Stimulated activated naive CD8-positive, alpha-beta T cell treated with anti-CD3 and anti-CD28 coated beads, Interleukin-15, Interleukin-2, amounts not matched to agents 100 ng/mL and 50 ng/mL, for 24 hours (primary cell): ENCODE data around the gene KIAA1671.

Experiments
- H3K27ac Mint-ChIP-seq: one replicate; pipeline ENCODE4 v1.8.0; 2021; ENCODE audit warnings: mild to moderate bottlenecking, mixed read lengths
- H3K27me3 Mint-ChIP-seq: one replicate; pipeline ENCODE4 v1.8.0; 2021; ENCODE audit warnings: mixed read lengths
- H3K36me3 Mint-ChIP-seq: one replicate; pipeline ENCODE4 v1.8.0; 2021; ENCODE audit warnings: low read depth, mixed read lengths
- H3K4me1 Mint-ChIP-seq: one replicate; pipeline ENCODE4 v1.8.0; 2021; ENCODE audit warnings: low read depth, mixed read lengths
- H3K4me3 Mint-ChIP-seq: one replicate; pipeline ENCODE4 v1.8.0; 2021; ENCODE audit warnings: mild to moderate bottlenecking, mixed read lengths
- H3K9me3 Mint-ChIP-seq: one replicate; pipeline ENCODE4 v1.8.0; 2021; ENCODE audit warnings: mixed read lengths

KIAA1671 gene

DNA sequence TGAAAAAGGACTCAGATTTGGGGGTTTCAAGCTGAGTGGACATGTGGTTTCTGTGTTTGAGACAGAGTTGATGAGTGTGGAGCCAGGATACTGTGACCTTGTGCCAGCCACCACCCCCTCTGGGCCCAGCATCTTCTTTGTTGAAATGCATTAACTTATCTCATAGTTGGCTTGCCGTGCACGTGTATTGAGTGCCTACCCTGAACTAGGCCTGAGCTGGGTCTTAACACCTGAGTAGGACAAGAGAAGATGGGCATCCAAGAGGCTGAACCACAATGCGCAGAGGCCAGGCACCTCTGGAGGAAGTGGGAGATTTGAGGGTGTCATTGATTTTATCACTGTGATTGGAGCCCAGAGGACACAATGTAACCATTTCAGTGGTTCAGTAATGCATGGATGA, 129.6 kb downstream of the KIAA1671 start:
- Mint-ChIP-seq H3K27ac (no peak overlapping the region), H3K4me1 (peaks cover 71% of the 10 kb centered on the region), H3K27me3 (no peaks in the 10 kb centered on the region), H3K36me3 (no peaks in the 10 kb centered on the region), H3K4me3 (no peak overlapping the region), H3K9me3 (no peaks in the 10 kb centered on the region)

DNA sequence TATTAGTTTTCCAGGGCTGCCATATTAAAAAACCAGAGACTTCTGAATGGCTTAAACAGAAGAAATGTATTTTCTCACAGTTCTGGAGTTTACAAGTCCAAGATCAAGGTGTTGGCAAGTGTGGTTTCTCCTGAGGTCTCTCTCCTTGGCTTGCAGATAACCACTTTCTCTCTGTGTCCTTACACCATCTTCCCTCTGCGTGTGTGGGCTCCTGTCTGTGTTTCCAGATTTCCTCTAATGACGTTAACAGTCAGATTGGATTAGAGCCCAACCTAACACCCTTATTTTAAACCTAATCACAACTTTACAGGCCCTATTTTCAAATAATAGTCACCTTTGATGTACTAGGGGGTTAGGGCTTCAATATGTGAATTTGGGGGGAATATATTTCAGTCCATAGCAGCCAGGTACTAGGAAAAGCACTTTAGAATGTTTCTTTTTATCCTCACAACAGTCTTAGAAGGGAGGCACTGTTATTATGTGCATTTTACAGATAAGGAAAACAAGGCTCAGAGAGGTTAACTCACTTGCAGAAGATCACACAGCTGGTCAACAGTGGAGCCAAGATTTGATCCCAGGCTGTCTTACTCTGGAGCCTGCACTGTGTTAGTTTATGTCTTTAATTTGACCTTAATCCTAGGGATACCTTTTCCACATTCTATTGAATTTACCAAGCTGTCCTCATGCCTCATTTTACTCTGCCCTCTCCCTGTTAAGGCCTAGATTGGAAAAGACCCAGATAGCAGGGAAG, 130.7 kb downstream of the KIAA1671 start:
- Mint-ChIP-seq H3K4me1 (peaks cover 62% of the 10 kb centered on the region), H3K36me3 (no peaks in the 10 kb centered on the region), H3K27ac (no peak overlapping the region), H3K9me3 (no peaks in the 10 kb centered on the region), H3K27me3 (no peaks in the 10 kb centered on the region), H3K4me3 (no peak overlapping the region)

DNA sequence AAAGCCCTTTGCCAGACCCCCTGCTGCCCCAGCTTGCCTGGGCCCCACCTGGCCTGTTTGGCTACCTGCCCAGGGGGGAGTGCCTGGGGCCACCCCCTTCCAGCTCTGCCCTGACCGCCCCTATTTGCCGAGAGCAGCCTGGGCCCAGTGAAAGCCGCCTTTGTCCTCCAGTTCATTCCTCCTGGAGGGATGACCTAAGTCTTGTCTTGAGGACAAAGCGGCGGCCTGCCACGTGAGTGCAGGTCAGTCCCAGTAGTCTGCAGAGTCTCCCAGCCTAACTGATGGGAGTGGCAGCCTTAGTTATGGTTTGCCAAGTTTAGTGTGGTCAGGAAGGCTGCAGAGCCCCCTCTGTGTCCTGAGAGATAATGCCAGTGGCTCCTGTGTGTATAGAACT, 131.3 kb downstream of the KIAA1671 start:
- Mint-ChIP-seq H3K9me3 (no peaks in the 10 kb centered on the region), H3K36me3 (no peaks in the 10 kb centered on the region), H3K27ac (no peak overlapping the region)

DNA sequence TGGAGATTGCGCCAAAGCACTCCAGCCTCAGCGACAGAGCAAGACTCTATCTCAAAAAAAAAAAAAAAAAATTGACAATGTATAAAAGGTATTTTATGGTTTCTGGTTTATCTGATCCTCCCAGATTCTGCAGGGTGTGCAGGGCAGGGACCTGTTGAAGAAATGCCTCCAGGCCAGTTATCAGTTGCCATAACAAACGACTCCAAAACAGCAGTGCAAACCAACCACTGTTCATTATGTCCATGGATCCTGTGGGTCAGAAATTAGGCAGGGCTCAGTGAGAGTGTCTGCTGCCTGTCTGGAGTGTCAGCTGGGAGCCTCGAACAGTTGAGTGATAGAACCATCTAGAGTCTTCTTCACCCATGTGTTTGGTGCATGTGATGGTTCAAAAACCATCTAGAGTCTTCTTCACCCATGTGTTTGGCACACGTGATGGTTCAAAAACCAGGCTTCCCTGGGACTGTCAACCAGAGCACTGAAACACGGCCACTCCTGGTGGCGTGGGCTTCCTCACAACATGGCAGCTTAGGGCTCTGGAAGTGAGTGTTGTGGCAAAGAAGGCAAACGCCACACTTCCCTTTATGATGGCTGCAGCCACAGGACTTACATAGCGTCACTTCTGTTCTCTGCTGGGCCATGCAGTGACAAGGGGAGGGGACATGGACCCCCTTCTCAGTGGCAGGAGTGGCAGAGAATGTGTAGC, 132.0 kb downstream of the KIAA1671 start:
- Mint-ChIP-seq H3K36me3 (no peaks in the 10 kb centered on the region), H3K4me1 (peaks cover 49% of the 10 kb centered on the region), H3K27ac (no peak overlapping the region)

More for the DNA sequence above, 131.3 kb downstream of the KIAA1671 start:
- Mint-ChIP-seq H3K4me1 (peaks cover 56% of the 10 kb centered on the region), H3K27me3 (no peaks in the 10 kb centered on the region), H3K4me3 (no peak overlapping the region)

DNA sequence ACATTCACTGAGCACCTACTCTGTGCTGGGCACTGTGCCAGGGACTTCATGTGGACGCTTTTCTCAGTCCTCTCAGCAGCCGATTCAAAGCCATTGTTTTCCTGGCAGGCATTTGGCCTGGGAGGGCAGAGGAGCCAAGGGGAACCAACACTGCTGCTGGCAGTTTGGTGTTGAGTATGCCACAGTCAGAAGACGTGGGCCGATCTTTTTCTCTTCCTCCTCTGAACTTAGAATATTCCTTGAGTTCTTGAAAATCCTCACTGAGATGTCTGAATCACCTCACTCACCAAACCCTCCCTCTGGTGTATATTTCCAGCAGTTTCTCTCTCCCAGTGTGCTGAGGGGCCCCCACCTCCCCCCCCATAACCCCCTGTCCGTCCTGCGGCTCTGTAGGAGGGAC, 132.6 kb downstream of the KIAA1671 start:
- no peaks in the 10 kb centered on the region for H3K36me3 Mint-ChIP-seq
- H3K27ac Mint-ChIP-seq = peak overlapping the region; percentile 26
- H3K27me3 Mint-ChIP-seq = no peaks in the 10 kb centered on the region
- H3K4me3 Mint-ChIP-seq = no peak overlapping the region
- H3K4me1 Mint-ChIP-seq = peaks cover 49% of the 10 kb centered on the region
- no peaks in the 10 kb centered on the region for H3K9me3 Mint-ChIP-seq

More for the DNA sequence above, 132.0 kb downstream of the KIAA1671 start:
- no peaks in the 10 kb centered on the region for H3K9me3 Mint-ChIP-seq
- no peak overlapping the region for H3K4me3 Mint-ChIP-seq
- H3K27me3 Mint-ChIP-seq = no peaks in the 10 kb centered on the region

DNA sequence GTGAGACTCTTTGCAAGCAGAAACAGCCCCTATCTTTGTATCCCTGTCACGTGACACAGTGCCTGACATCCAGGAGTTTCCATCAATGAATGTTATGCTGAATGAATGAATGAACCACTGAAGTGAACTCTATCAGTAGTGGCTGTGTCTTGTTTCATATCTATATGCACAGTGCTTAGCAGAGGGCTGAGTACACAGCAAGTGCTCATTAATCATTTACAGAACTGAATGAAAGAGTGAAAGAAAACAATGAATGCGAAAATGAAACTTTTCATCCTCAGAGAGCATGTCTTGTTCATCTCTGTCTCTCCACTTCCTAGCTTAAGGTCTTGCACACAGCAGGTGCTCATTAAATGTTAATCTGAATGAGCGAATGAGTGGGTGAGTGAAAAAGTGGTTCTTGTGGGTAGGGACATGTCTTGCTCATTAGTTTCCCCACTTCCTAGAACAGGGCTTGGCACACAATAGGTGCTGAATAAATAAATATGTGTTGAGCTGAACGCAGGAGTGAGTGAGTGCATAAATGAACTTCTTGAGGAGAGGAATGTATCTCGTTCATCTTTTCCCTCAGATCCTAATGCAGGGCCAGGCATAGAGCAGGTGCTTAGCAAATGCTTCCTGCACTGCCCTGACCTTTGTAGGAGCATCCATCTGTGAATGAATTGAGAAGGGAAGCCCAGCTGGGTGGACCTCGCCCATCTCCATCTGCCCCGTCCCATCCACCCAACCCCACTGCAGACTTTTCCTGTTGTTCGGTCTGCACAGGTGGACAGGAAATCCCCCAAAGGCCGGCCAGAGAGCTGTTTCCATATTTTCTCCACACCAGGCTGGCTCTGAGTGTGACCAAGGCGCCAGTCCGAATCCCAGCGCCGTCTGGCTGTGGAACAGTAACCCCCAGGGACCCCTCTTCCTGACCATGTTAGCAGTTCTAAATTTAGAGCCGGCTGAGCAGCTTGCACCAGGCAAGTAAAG, 133.7 kb downstream of the KIAA1671 start:
- no peaks in the 10 kb centered on the region for H3K36me3 Mint-ChIP-seq
- peaks cover 48% of the 10 kb centered on the region for H3K4me1 Mint-ChIP-seq
- no peaks in the 10 kb centered on the region for H3K9me3 Mint-ChIP-seq
- H3K4me3 Mint-ChIP-seq = peak overlapping the region; percentile 17
- no peaks in the 10 kb centered on the region for H3K27me3 Mint-ChIP-seq
- peak overlapping the region; percentile 67 for H3K27ac Mint-ChIP-seq

DNA sequence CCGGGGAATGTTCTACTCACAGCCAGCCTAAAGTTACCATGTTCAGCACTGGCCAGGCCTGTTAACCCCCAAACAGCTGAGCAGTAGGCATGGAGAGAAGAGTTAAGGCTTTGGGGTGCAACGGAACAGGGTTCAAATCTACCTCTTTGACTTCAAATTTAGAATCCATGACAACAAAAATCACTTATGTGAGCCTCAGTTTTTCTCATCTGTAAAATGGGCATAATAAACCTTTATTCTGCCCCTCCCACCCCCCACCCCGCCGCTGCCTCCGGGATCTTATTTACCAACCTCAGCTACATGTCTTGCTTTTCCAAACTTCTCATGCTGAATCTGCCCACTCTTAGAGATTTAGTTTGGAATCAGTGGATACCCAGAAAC, 134.4 kb downstream of the KIAA1671 start:
- no peaks in the 10 kb centered on the region for H3K27me3 Mint-ChIP-seq
- peaks cover 41% of the 10 kb centered on the region for H3K4me1 Mint-ChIP-seq
- no peaks in the 10 kb centered on the region for H3K9me3 Mint-ChIP-seq
- no peak overlapping the region for H3K4me3 Mint-ChIP-seq
- peak overlapping the region; percentile 67 for H3K27ac Mint-ChIP-seq
- no peaks in the 10 kb centered on the region for H3K36me3 Mint-ChIP-seq

DNA sequence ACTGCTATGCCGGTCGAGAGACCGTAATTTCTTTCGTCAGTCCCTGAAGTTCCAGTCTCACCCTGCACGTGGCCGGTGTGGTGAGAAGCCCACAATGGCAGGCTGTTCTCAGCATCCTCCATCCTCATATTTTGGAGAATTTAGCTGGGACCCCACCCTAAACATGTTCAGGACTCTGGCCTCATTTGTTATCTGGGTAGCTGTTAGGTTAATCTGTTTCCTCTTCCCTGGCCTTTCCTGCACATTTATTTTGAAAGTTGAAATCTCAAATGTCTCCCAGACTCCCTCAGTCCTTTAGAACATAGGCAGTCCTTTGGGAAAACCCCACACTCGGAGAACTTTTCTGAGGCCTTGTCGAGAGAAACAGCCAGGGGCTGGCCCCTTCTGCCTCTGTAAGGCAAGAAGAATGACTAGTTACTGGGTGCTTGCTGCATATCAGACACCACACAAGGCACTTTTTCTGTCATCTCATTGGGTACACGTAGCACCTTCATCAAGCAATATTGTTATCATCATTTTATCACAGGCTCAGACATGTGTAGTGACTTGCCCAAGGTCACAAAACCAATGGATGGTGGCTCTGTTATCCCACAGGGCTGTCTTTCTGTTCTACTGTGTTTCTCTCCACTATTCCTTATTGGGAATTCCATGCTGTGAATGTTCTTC, 137.8 kb downstream of the KIAA1671 start:
- no peak overlapping the region for H3K27ac Mint-ChIP-seq
- no peaks in the 10 kb centered on the region for H3K27me3 Mint-ChIP-seq
- H3K4me3 Mint-ChIP-seq = no peak overlapping the region
- peaks cover 20% of the 10 kb centered on the region for H3K4me1 Mint-ChIP-seq
- no peaks in the 10 kb centered on the region for H3K9me3 Mint-ChIP-seq
- H3K36me3 Mint-ChIP-seq = no peaks in the 10 kb centered on the region

DNA sequence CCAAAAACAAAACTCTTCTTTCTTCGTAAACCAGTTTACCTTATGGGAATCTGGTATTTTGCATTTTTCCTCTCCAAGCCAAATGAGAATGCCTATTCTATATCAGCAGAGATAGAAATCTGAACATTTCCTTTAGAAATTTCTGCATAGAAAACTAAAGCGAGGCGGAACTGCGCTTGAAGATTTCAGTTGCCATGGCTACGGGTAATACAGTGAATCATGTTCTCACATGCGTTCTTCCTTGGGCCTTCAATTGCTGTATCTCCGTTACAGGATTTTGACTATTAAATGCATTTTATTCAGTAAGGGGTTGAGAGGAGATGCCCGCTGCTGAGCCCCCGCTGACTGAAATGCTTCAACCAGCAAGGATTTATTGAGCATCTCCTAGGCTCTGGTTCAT, 138.9 kb downstream of the KIAA1671 start:
- no peak overlapping the region for H3K27ac Mint-ChIP-seq
- no peaks in the 10 kb centered on the region for H3K36me3 Mint-ChIP-seq
- H3K4me3 Mint-ChIP-seq = no peak overlapping the region

DNA sequence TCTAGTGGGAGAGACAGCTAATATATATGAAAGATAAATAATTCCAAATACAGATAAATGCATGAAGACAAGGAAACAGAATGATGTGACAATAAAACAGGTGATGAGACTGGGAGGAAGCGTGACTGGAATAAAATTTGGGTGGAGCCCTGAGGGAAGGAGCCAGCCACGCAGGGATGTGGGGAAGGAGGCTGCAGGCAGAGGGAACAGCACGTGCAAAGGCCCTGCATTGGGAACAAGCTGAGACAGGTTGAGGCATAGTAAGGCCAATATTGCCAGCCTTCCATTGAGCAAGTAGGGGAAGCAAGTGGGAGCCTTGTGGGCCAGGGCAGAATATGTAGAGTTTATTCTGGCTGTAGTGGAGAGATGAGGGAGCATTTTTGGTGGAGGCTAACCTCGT, 139.6 kb downstream of the KIAA1671 start:
- H3K4me1 Mint-ChIP-seq = peaks cover 2% of the 10 kb centered on the region
- H3K27me3 Mint-ChIP-seq = no peaks in the 10 kb centered on the region
- no peak overlapping the region for H3K4me3 Mint-ChIP-seq
- no peaks in the 10 kb centered on the region for H3K9me3 Mint-ChIP-seq
- no peak overlapping the region for H3K27ac Mint-ChIP-seq
- H3K36me3 Mint-ChIP-seq = no peaks in the 10 kb centered on the region

More for the DNA sequence above, 138.9 kb downstream of the KIAA1671 start:
- Mint-ChIP-seq H3K4me1 (peaks cover 9% of the 10 kb centered on the region), H3K27me3 (no peaks in the 10 kb centered on the region), H3K9me3 (no peaks in the 10 kb centered on the region)

DNA sequence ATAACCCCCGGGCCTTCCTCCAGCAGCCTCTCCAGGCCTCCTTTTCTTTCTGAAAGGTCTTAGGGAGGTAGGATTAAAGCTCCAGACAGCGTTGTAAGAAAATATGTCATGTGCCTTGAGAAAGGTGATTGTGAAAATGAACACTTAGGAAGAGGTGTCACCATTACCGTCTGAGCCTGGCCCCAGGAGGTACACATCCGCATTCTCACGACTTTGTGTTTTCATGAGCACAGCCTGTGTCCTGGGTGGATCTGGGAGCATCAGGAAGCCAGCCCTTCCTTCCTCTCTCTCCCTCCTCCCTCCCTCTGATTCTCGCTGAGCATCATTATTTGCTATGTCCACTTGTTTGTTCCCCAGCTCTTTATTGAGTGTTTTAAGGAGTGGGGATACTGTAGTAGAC, 142.1 kb downstream of the KIAA1671 start:
- Mint-ChIP-seq H3K9me3 (no peaks in the 10 kb centered on the region), H3K36me3 (no peaks in the 10 kb centered on the region), H3K27me3 (no peaks in the 10 kb centered on the region), H3K4me1 (no peaks in the 10 kb centered on the region), H3K27ac (no peak overlapping the region), H3K4me3 (no peak overlapping the region)

DNA sequence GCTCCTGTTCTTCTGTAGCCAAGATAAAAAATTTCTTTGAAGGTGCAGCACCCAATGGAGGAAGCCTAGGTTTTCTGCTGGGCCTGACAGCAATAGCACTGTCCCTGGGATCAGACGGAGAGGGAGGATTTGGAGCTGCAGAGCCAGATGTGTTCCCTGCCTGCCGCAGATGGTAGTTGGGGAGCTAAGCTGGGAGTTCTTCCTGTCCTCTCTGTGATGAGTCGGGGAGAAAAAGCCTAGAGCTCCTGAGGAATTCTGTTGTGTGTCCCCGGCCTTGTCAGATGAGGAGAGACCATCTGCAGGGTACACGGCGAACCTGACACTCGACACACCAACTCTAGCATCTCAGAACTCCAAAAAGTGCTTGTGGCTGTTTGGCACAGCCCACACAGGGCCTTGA, 143.4 kb downstream of the KIAA1671 start:
- Mint-ChIP-seq H3K27ac (no peak overlapping the region), H3K4me3 (no peak overlapping the region), H3K27me3 (no peaks in the 10 kb centered on the region), H3K9me3 (no peaks in the 10 kb centered on the region), H3K4me1 (no peaks in the 10 kb centered on the region), H3K36me3 (no peaks in the 10 kb centered on the region)

DNA sequence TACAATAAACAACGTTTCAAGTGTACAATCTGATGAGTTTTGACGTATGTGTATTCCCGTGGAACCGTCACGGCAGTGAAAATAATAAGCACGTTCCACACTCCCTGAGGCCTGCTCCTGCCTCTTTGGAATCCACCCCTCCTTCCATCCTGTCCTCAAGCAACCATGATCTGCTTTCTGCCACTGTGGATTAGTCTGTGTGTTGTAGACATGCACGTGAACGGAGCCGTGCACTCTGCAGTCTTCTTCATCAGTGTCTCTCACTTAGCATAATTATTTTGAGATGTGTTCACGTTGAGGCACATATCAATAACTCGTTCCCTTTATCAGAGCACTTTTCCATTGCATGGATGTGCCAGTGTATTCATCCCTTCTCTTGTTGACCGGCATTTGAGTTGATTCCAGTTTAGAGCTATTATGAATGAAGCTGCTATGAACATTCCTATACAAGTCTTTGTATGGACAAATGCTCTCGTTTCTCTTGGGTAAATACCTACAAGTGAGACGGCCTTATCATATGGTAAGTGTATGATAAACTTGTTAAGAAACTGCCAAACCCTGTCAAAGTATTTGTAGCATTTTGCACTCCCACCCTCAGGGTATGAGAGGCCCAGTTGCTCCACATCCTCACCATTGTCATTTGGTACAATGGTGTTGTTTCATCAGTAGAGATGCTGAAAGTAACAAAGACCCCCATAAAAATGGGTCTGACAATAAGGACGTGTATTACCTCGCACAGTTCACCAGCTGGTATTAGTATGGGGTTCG, 144.3 kb downstream of the KIAA1671 start:
- Mint-ChIP-seq H3K27ac (no peak overlapping the region), H3K36me3 (no peaks in the 10 kb centered on the region), H3K27me3 (no peaks in the 10 kb centered on the region), H3K4me3 (no peak overlapping the region), H3K9me3 (no peaks in the 10 kb centered on the region), H3K4me1 (no peaks in the 10 kb centered on the region)
